Tibial nerve (tissue), 4 donors: ENCODE data around the gene LIG3. TPM values are rescaled to one million over a fixed set of nuclear protein-coding genes. Genes with fewer than 3 reads are reported as not detected.
"Not testable (repeated sequence)": the region's sequence is repeated elsewhere in the genome, so short reads cannot be mapped to it uniquely, and the experiment has no call there.

ENCODE experiments used
- DNase-seq, 2 donors: peaks; one replicate each; pipeline ENCODE4 v3.0.0-alpha.2; 2019; ENCODE audit warnings: low spot score in 2 of 2
- H3K27ac ChIP-seq, 4 donors: fragments of 200-600 bp; sonication (generic) in 3 of 4; one replicate each; pipeline ENCODE4 v1.5.1; 2017 to 2019; ENCODE audit warnings: mild to moderate bottlenecking in 1 of 4
- H3K27me3 ChIP-seq, 2 donors: fragments of 200-600 bp; sonication (generic) in 1 of 2; one replicate each; pipeline versions ENCODE4 v1.5.1 to v1.6.0; 2017 to 2019
- H3K36me3 ChIP-seq, 3 donors: fragments of 200-600 bp; sonication (generic); one replicate each; pipeline ENCODE4 v1.5.1; 2018 to 2019
- H3K4me1 ChIP-seq, 4 donors: fragments of 200-600 bp; sonication (generic) in 3 of 4; one replicate each; pipeline ENCODE4 v1.5.1; 2017 to 2019
- H3K4me3 ChIP-seq, 4 donors: fragments of 200-600 bp; sonication (generic) in 3 of 4; one replicate each; pipeline ENCODE4 v1.5.1; 2017 to 2019; ENCODE audit warnings: mild to moderate bottlenecking in 1 of 4, moderate library complexity in 1 of 4
- H3K9me3 ChIP-seq, 4 donors: fragments of 200-600 bp; sonication (generic) in 3 of 4; one replicate each; pipeline ENCODE4 v1.5.1; 2017 to 2019
- EP300 ChIP-seq, 2 donors: sonication (generic); formaldehyde crosslinking; IDR thresholded peaks; one replicate each; pipeline ENCODE4 v1.6.1; 2017; ENCODE audit warnings: antibody characterized with exemption in 2 of 2, mild to moderate bottlenecking in 1 of 2
- POLR2A ChIP-seq, 2 donors: fragments of 450-650 bp; IDR thresholded peaks; one replicate each; pipeline ENCODE4 v1.6.1; 2017; ENCODE audit warnings: antibody characterized with exemption in 2 of 2, mild to moderate bottlenecking in 2 of 2, moderate library complexity in 2 of 2
- WGBS, 2 donors: methylation state at CpG; one replicate each; pipeline ENCODE4 v1.1.5; 2018; 5-methylcytosine and 5-hydroxymethylcytosine counted together
- total RNA-seq, 4 donors: library from RNA; depleted of rRNA; stranded (reverse); fragments of >200 nt; gene quantifications; one replicate each; pipeline ENCODE4 v1.1.0, GENCODE V29; 2016
- TF ChIP-seq, protein P1 (sequence below), 5 experiments: fragments of 200-600 bp in 3 of 5; fragments of 450-650 bp in 2 of 5; sonication (generic) in 3 of 5; IDR thresholded peaks; one replicate each; pipeline ENCODE4 v1.5.1; 2016 to 2019; ENCODE audit warnings: antibody characterized with exemption in 5 of 5, mild to moderate bottlenecking in 3 of 5, moderate library complexity in 2 of 5

The LIG3 gene
- total RNA-seq, 4 donors from 2014 or later: 15.3 to 42.6 (median 37.0) TPM

DNA sequence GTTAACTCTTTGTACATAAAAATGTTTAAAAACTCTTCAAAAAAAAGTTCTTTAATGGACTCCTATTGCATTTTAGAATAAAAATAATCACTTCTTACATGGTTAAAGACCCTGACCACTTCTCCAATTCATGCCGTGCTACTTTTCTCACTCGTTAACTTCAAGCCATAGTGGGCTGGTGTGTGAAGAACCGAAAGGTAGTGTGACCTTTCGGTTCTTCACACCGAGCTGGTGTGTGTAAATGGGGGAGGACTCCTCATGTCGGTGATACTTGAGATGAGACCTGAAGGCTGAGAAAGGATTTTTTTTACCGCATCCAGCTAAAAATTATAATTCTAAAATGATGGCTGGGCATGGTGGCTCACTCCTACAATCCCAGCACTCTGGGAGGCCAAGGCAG is 61.1 kb downstream of the LIG3 start:
- 95% methylated on average over 7 of the region's 7 CpGs for WGBS, 2 donors
- no peak overlapping the region for H3K27ac ChIP-seq
- H3K4me3 ChIP-seq: no peak overlapping the region
- no peaks in the 10 kb centered on the region for H3K27me3 ChIP-seq
- TF ChIP-seq EP300 (IDR thresholded peaks at IDR 0.05) (no peak), POLR2A (IDR thresholded peaks at IDR 0.05) (no peak)
- TF ChIP-seq, protein P1, sequence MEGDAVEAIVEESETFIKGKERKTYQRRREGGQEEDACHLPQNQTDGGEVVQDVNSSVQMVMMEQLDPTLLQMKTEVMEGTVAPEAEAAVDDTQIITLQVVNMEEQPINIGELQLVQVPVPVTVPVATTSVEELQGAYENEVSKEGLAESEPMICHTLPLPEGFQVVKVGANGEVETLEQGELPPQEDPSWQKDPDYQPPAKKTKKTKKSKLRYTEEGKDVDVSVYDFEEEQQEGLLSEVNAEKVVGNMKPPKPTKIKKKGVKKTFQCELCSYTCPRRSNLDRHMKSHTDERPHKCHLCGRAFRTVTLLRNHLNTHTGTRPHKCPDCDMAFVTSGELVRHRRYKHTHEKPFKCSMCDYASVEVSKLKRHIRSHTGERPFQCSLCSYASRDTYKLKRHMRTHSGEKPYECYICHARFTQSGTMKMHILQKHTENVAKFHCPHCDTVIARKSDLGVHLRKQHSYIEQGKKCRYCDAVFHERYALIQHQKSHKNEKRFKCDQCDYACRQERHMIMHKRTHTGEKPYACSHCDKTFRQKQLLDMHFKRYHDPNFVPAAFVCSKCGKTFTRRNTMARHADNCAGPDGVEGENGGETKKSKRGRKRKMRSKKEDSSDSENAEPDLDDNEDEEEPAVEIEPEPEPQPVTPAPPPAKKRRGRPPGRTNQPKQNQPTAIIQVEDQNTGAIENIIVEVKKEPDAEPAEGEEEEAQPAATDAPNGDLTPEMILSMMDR (IDR thresholded peaks at IDR 0.05): no peak
- no peak for DNase-seq
- no peaks in the 10 kb centered on the region for H3K9me3 ChIP-seq
- H3K36me3 ChIP-seq: no peaks in the 10 kb centered on the region
- peaks cover 0 to 12% (median 0%) of the 10 kb centered on the region in 4 donors for H3K4me1 ChIP-seq

DNA sequence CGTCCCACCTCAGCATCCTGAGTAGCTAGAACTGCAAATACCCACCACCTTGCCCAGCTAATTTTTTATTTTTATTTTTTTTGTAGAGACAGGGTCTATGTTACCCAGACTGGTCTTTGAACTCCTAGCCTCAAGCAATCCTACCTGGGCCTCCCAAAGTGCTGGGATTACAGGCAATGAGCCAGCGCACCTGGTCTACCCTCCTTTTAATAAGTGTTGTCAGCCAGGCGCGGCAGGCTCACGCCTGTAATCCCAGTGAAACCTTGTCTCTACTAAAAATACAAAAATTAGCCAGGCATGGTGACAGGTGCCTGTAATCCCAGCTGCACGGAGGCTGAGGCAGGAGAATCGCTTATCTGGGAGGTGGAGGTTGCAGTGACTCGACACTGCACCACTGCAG is 63.9 kb downstream of the LIG3 start:
- Histone ChIP-seq H3K27ac (no peak overlapping the region), H3K9me3 (no peaks in the 10 kb centered on the region), H3K4me3 (no peak overlapping the region), H3K27me3 (no peaks in the 10 kb centered on the region), H3K4me1 (peaks cover 0 to 18% (median 1%) of the 10 kb centered on the region in 4 donors), H3K36me3 (no peaks in the 10 kb centered on the region)
- TF ChIP-seq, protein P1 (IDR thresholded peaks at IDR 0.05): no peak
- TF ChIP-seq EP300 (IDR thresholded peaks at IDR 0.05) (no peak), POLR2A (IDR thresholded peaks at IDR 0.05) (no peak)
- no peak for DNase-seq
- WGBS, 2 donors: 93 to 97% methylated on average over 8 of the region's 8 CpGs

DNA sequence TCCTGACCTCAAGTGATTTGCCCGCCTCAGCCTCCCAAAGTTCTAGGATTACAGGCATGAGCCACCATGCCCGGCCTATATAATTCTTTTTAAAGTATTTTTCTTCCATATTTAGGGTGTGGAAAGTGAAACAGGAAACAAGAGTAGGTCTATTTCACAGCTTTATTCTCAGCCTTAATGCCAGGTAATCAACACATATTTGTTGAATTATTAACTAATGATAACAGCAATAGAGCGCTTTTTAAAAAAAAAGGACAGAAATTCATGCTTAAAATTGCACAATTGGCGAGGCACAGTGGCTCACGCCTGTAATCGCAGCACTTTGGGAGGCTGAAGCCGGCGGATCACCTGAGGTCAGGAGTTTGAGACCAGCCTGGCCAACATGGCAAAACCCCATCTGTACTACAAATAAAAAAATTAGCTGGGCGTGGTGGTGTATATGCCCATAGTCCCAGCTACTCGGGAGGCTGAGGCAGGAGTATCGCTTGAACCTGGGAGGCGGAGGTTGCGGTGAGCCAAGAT is 65.2 kb downstream of the LIG3 start:
- WGBS, 2 donors: 93 to 97% methylated on average over 13 of the region's 13 CpGs
- not testable (repeated sequence) for H3K27me3 ChIP-seq

DNA sequence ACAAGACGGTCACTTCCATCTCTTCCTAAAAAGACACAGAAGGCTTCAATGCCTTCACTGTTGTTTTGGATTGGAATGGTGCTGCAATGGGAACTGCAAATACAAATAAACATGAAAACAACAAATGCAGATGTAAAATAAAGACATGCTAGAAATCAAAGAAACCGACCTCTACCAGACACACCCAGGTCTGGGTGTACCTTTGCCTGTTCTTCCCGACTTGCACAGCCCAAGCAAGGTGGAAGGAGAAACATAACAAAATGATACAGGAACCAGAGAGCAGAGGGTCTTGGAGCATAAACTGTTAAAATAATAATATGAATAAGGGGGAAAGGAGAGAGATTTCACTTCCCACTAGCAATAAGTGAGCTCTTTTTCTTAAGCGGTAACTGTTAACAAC is 65.9 kb downstream of the LIG3 start:
- TF ChIP-seq POLR2A (IDR thresholded peaks at IDR 0.05) (no peak), EP300 (IDR thresholded peaks at IDR 0.05) (no peak)
- TF ChIP-seq, protein P1 (IDR thresholded peaks at IDR 0.05): no peak
- H3K27ac ChIP-seq: peak overlapping the region in 1 of 4 donors; percentile 2
- H3K9me3 ChIP-seq: no peaks in the 10 kb centered on the region
- no peaks in the 10 kb centered on the region for H3K36me3 ChIP-seq
- H3K4me3 ChIP-seq: no peak overlapping the region
- 69 to 71% methylated on average over 4 of the region's 4 CpGs for WGBS, 2 donors
- no peak for DNase-seq
- no peaks in the 10 kb centered on the region for H3K27me3 ChIP-seq
- peaks cover 0 to 28% (median 9%) of the 10 kb centered on the region in 4 donors for H3K4me1 ChIP-seq

More for the DNA sequence above, 65.2 kb downstream of the LIG3 start:
- H3K4me3 ChIP-seq, DNase-seq, H3K27ac ChIP-seq, H3K36me3 ChIP-seq, H3K9me3 ChIP-seq: not testable (repeated sequence)
- H3K4me1 ChIP-seq: peaks cover 0 to 21% (median 2%) of the 10 kb centered on the region in 4 donors

DNA sequence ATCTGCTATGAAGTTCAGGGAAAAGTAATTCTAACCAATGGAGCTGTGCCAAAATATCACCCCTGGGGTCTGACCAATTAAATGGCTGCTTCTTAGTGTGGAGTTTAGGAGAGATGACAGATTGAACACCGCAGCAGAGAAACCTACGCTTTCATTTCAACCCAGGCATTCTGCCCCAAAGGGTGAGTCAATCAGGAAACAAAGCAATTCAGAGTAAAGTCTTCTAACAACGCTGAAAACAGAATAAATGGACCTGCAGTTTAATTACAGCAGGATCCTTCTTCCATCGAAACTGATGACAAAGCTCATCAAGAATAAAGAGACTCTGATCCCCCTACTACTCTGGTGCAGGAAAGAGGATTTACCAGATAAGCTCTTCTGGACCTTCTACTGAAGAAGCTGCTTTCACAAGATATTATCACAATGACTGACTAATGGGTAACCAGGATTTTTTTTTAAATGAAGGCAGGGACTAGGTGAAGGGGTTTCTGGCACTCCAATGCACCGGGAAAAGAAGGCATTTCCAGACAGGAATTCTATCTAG is 66.5 kb downstream of the LIG3 start:
- Histone ChIP-seq H3K4me1 (peaks cover 0 to 34% (median 14%) of the 10 kb centered on the region in 4 donors), H3K27ac (peak overlapping the region in 2 of 4 donors; percentile 2 to 4), H3K36me3 (no peaks in the 10 kb centered on the region), H3K27me3 (no peaks in the 10 kb centered on the region), H3K9me3 (no peaks in the 10 kb centered on the region), H3K4me3 (no peak overlapping the region)
- no peak for DNase-seq
- no peak for TF ChIP-seq EP300 (IDR thresholded peaks at IDR 0.05)
- no peak for TF ChIP-seq POLR2A (IDR thresholded peaks at IDR 0.05)
- TF ChIP-seq, protein P1 (IDR thresholded peaks at IDR 0.05): no peak
- WGBS, 2 donors: 37 to 39% methylated on average over 5 of the region's 5 CpGs
